Activated naive CD8-positive, alpha-beta T cell treated with anti-CD3 and anti-CD28 coated beads for 36 hours (primary cell): Measurements from ENCODE around the gene UST. TPM values are rescaled to one million over a fixed set of nuclear protein-coding genes. Genes with fewer than 3 reads are reported as not detected.
"Not testable (repeated sequence)": the region's sequence is repeated elsewhere in the genome, so short reads cannot be mapped to it uniquely, and the experiment has no call there.

Experiments used
- DNase-seq: peaks from one replicate; pipeline ENCODE4 v3.0.0; 2021
- H3K27ac Mint-ChIP-seq: one replicate; pipeline ENCODE4 v1.8.0; 2022; ENCODE audit warnings: mild to moderate bottlenecking, moderate library complexity, mixed read lengths
- H3K27me3 Mint-ChIP-seq: one replicate; pipeline ENCODE4 v1.8.0; 2022; ENCODE audit warnings: mild to moderate bottlenecking, mixed read lengths
- H3K36me3 Mint-ChIP-seq: one replicate; pipeline ENCODE4 v1.8.0; 2021; ENCODE audit warnings: mild to moderate bottlenecking, mixed read lengths
- H3K4me1 Mint-ChIP-seq: one replicate; pipeline ENCODE4 v1.8.0; 2021; ENCODE audit warnings: mixed read lengths
- H3K4me3 Mint-ChIP-seq: one replicate; pipeline ENCODE4 v1.8.0; 2022; ENCODE audit warnings: mild to moderate bottlenecking, moderate library complexity, mixed read lengths
- H3K9me3 Mint-ChIP-seq: one replicate; pipeline ENCODE4 v1.8.0; 2022; ENCODE audit warnings: mixed read lengths
- total RNA-seq, 2 experiments: library from RNA; stranded (reverse); gene quantifications; one replicate each; pipeline ENCODE4 v1.2.3, GENCODE V29; 2021

Gene UST
- total RNA-seq, 2 experiments from 2014 or later, result 0.82 to 0.89 TPM

DNA sequence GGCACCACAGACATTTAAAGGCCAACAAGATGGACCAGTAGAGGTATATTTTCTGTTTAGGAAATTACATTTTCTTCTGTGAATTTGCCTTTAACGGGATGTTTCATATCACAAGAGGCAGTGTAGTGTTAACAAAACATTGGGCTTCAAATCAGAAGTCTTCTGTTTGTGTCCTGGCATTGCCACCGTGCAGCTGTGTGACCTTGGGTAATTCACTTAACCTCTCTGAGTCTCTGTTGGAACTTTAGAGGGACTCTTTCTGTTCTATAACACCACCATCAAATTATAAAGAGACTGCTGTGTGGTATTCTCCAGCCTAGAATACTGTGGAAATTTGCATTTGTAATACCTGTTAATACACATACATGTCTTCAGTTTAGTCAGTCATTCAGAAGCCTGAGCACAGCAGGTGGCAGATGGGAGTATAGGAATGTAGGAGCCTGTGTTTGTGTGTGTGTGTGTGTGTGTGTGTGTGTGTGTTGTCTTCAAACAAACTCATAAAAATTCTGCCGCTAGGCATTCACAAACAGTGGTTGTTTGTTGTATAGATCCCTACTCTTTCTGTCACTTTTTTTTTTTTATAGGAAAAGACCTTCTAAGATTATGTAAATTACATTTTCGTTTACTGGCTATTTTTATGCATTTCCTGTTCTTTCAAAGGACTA is 22.6 kb downstream of the UST start:
- H3K4me1 Mint-ChIP-seq, result peaks cover 18% of the 10 kb centered on the region

DNA sequence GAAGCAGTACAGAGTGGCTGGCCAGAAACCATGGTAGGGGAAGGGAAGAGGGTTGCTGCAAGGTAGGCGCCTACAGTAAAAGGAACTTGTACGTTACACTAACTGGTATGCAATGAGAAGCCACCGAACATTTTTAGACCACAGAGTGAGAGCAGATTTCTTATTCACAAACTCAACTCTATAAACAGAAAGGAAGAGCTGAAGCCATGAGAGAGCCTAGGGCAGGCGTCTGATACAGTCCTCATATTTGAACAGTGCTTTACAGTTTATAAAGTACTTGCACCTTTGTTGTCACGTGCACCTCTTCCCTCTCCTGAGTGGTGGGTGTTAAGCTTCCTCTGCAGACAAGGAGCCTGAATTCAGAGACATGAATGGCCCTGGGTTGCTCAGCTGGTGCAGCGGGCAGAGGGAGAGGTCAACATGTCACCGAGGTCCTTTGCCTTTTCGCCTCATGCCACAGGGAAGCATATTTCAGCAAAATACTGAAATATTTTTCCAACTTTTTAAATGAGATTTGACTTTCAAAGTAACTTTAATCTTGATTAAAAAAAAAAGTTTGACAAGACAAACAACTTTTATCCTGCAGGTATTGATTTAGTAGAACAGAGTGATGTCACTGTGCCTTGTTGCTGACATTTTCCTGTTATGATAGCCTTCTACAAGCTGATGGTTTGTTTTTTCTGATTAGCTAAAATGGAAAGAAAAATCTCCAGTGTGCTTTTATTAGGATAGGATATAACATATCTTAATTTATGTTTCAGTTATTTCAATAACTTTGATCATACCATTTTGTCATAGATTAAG is 23.8 kb downstream of the UST start:
- peaks cover 11% of the 10 kb centered on the region for H3K27me3 Mint-ChIP-seq
- no peaks in the 10 kb centered on the region for H3K36me3 Mint-ChIP-seq
- no peak overlapping the region for H3K27ac Mint-ChIP-seq
- H3K4me3 Mint-ChIP-seq, result peak overlapping the region; percentile 0
- DNase-seq, result no peak
- H3K4me1 Mint-ChIP-seq, result peaks cover 17% of the 10 kb centered on the region
- no peaks in the 10 kb centered on the region for H3K9me3 Mint-ChIP-seq

More for the DNA sequence above, 22.6 kb downstream of the UST start:
- no peak overlapping the region for H3K27ac Mint-ChIP-seq
- H3K27me3 Mint-ChIP-seq, result peaks cover 11% of the 10 kb centered on the region
- H3K4me3 Mint-ChIP-seq, result no peak overlapping the region
- no peaks in the 10 kb centered on the region for H3K9me3 Mint-ChIP-seq
- DNase-seq, result no peak
- H3K36me3 Mint-ChIP-seq, result no peaks in the 10 kb centered on the region

- Mint-ChIP-seq H3K36me3 (no peaks in the 10 kb centered on the region), H3K27me3 (peaks cover 11% of the 10 kb centered on the region), H3K4me1 (peaks cover 17% of the 10 kb centered on the region), H3K4me3 (no peak overlapping the region), H3K27ac (no peak overlapping the region), H3K9me3 (no peaks in the 10 kb centered on the region)
- no peak for DNase-seq
Measured at GRCh38 chr6:148771212-148771601, 24.4 kb downstream of the UST start.

DNA sequence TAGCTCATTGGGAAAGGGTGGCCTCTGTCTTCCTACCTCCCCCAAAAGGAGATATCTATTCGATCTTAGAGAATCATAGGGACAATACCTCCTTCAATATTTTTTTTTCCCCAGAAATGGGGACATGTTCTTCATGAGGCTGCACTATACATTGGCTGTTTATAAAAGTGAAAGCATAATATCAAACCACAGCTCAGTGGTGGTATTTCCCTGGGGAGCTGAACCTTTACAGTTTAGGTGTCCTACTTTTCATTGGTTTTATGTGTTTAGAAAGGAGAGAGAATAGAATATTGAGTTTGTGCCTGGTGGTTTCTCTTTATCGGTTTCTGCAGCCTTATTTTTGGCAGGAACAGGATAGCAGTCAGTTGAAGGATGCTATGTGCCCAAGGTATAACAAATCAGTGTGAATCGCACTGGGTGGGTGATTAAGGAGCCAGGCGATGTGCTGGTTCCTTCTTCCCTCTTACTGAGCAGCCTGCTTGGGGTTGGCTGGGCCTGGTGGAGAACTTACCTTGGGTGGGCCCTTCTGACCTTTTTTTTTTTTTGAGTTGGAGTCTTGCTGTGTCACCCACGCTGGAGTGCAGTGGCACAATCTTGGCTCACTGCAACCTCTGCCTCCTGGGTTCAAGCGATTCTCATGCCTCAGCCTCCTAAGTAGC is 25.2 kb downstream of the UST start:
- no peak overlapping the region for H3K27ac Mint-ChIP-seq
- DNase-seq, result no peak
- no peak overlapping the region for H3K4me3 Mint-ChIP-seq
- H3K4me1 Mint-ChIP-seq, result peaks cover 17% of the 10 kb centered on the region
- no peaks in the 10 kb centered on the region for H3K9me3 Mint-ChIP-seq
- H3K36me3 Mint-ChIP-seq, result no peaks in the 10 kb centered on the region
- H3K27me3 Mint-ChIP-seq, result peaks cover 11% of the 10 kb centered on the region

GRCh38 chr6:148775161-148775560 is 28.3 kb downstream of the UST start:
- Mint-ChIP-seq H3K4me1 (peaks cover 15% of the 10 kb centered on the region), H3K9me3 (no peaks in the 10 kb centered on the region), H3K27ac (no peak overlapping the region), H3K27me3 (peaks cover 8% of the 10 kb centered on the region), H3K4me3 (no peak overlapping the region), H3K36me3 (no peaks in the 10 kb centered on the region)
- DNase-seq, result no peak

DNA sequence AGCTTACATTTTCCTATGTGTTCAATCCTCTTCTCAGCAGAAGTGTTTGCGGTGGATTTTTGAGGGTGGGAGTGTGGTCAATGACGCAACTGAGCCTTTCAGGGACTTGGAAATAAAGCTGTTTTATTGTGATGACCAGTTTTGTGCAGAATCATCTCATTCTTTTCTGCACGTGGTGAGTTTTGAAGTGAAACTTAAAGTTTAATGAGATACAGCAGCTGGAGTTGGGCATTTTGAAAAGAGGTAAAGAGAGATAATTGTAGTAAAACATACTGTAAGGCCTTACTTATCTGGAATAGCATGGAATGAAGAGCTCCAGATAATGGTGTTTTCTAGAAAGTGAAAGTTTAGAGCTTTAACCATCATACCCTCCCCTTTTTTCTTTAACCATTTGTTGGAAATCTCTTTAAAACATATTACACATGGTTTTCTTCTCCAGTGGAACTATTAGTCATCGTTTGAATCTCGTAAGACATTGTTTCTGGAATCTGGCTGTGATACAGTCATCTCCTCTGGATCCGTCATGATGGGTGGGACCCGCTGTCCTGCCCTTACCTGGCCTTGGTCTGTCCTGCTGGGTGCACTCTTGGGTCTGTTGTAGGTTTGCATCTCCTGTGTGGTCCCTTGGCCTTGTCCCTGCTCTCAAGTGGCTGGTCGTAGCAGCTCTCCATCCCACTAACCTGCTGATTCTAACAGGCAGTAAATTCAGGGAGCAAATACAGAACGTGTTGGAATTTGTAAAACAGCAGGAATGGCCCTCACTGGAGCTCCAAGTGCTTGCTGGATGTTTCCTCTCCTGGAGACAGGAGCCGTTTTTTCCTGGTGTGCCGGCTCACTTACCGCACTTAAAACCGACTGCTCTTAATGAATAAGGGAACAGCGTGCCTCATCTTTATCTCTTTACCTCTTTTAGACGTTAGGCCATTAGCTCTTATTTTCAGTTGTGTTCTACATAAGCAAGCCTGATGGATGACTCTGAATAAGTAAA is 29.8 kb downstream of the UST start:
- no peaks in the 10 kb centered on the region for H3K36me3 Mint-ChIP-seq
- H3K27ac Mint-ChIP-seq, result no peak overlapping the region
- H3K4me1 Mint-ChIP-seq, result peaks cover 14% of the 10 kb centered on the region
- DNase-seq, result no peak
- H3K27me3 Mint-ChIP-seq, result peaks cover 5% of the 10 kb centered on the region
- H3K9me3 Mint-ChIP-seq, result no peaks in the 10 kb centered on the region
- no peak overlapping the region for H3K4me3 Mint-ChIP-seq

GRCh38 chr6:148779142-148779562 is 32.3 kb downstream of the UST start:
- no peak overlapping the region for H3K4me3 Mint-ChIP-seq
- H3K9me3 Mint-ChIP-seq, result no peaks in the 10 kb centered on the region
- H3K36me3 Mint-ChIP-seq, result no peaks in the 10 kb centered on the region
- H3K27me3 Mint-ChIP-seq, result peaks cover 6% of the 10 kb centered on the region
- H3K27ac Mint-ChIP-seq, result no peak overlapping the region
- peaks cover 8% of the 10 kb centered on the region for H3K4me1 Mint-ChIP-seq
- no peak for DNase-seq

- not testable (repeated sequence) for H3K36me3 Mint-ChIP-seq, H3K4me3 Mint-ChIP-seq, H3K4me1 Mint-ChIP-seq, DNase-seq, H3K27ac Mint-ChIP-seq, H3K9me3 Mint-ChIP-seq, H3K27me3 Mint-ChIP-seq
Measured at GRCh38 chr6:148780423-148780822, 33.6 kb downstream of the UST start.

- peaks cover 8% of the 10 kb centered on the region for H3K4me1 Mint-ChIP-seq
- no peaks in the 10 kb centered on the region for H3K36me3 Mint-ChIP-seq
- peak overlapping the region; percentile 32 for H3K27ac Mint-ChIP-seq
- H3K4me3 Mint-ChIP-seq, result no peak overlapping the region
- DNase-seq, result no peak
- peaks cover 6% of the 10 kb centered on the region for H3K27me3 Mint-ChIP-seq
- H3K9me3 Mint-ChIP-seq, result no peaks in the 10 kb centered on the region
Measured at GRCh38 chr6:148780918-148781436, 34.1 kb downstream of the UST start.

DNA sequence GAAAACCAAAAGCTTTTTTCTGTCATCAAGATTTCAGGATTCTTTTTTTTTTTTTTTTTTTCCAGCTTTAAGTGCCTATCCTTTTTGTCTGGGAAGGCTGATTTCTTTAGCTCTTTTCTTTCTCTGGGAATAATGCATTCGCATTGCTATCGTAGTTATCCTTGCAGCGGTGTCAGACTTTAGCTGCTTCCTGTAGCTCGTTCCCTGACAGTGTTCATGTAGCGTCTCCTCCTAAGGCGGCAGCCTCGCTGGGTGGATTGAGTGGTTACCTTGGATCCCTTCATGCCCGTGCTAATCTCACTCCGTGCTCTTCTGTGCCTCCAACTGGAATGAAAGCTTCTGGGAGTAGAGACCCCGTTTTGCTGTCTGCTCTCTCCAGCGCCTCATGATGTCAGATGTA is 43.1 kb downstream of the UST start:
- Mint-ChIP-seq H3K9me3 (peaks cover 4% of the 10 kb centered on the region), H3K27me3 (peaks cover 5% of the 10 kb centered on the region), H3K4me1 (no peaks in the 10 kb centered on the region), H3K36me3 (peaks cover 3% of the 10 kb centered on the region), H3K4me3 (no peak overlapping the region), H3K27ac (no peak overlapping the region)
- no peak for DNase-seq

GRCh38 chr6:148790404-148790803 is 43.6 kb downstream of the UST start:
- peaks cover 4% of the 10 kb centered on the region for H3K9me3 Mint-ChIP-seq
- H3K27ac Mint-ChIP-seq, result no peak overlapping the region
- no peaks in the 10 kb centered on the region for H3K4me1 Mint-ChIP-seq

DNA sequence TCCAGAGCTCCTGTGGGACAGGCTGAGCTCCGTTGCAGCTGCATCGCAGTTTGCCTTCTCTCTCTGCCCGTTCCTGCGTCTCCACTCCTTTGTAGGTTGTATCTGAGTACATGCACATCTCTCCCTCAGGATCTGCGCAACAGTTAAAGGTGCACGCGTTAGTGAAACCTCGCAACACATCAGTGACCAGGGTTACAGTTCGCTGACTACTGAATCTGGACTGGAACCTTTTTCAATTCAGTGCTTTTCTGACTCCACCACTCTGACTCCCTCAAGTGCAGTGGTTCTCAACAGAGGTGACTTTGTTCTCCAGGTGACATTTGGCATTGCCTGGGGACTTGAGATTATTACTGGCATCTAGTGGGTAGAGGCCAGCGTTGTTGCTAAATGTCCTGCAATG is 44.0 kb downstream of the UST start:
- H3K27ac Mint-ChIP-seq, result no peak overlapping the region
- H3K9me3 Mint-ChIP-seq, result peaks cover 4% of the 10 kb centered on the region
- no peak for DNase-seq
- peaks cover 5% of the 10 kb centered on the region for H3K27me3 Mint-ChIP-seq
- no peaks in the 10 kb centered on the region for H3K4me1 Mint-ChIP-seq
- no peak overlapping the region for H3K4me3 Mint-ChIP-seq
- peaks cover 3% of the 10 kb centered on the region for H3K36me3 Mint-ChIP-seq

More at GRCh38 chr6:148790404-148790803, 43.6 kb downstream of the UST start:
- Mint-ChIP-seq H3K36me3 (peaks cover 3% of the 10 kb centered on the region), H3K4me3 (no peak overlapping the region), H3K27me3 (peaks cover 5% of the 10 kb centered on the region)
- no peak for DNase-seq

GRCh38 chr6:148791372-148791771 is 44.5 kb downstream of the UST start:
- no peak overlapping the region for H3K4me3 Mint-ChIP-seq
- H3K9me3 Mint-ChIP-seq, result peaks cover 4% of the 10 kb centered on the region
- no peak overlapping the region for H3K27ac Mint-ChIP-seq
- peaks cover 5% of the 10 kb centered on the region for H3K27me3 Mint-ChIP-seq
- peaks cover 3% of the 10 kb centered on the region for H3K36me3 Mint-ChIP-seq
- DNase-seq, result no peak
- no peaks in the 10 kb centered on the region for H3K4me1 Mint-ChIP-seq

GRCh38 chr6:148793721-148794120 is 46.9 kb downstream of the UST start:
- no peak overlapping the region for H3K27ac Mint-ChIP-seq
- H3K9me3 Mint-ChIP-seq, result peaks cover 4% of the 10 kb centered on the region
- H3K27me3 Mint-ChIP-seq, result no peaks in the 10 kb centered on the region

More at GRCh38 chr6:148793721-148794120, 46.9 kb downstream of the UST start:
- peaks cover 3% of the 10 kb centered on the region for H3K36me3 Mint-ChIP-seq
- H3K4me3 Mint-ChIP-seq, result no peak overlapping the region
- no peaks in the 10 kb centered on the region for H3K4me1 Mint-ChIP-seq
- DNase-seq, result no peak
